Kidney epithelial cell (primary cell): ENCODE measurements around the gene KLHL3. TPM values are rescaled to one million over a fixed set of nuclear protein-coding genes. Genes with fewer than 3 reads are reported as not detected.

Experiments used
- DNase-seq: peaks from one replicate; pipeline ENCODE4 v3.0.0-alpha.2; 2010; ENCODE audit warnings: low read depth
- H3K27me3 ChIP-seq: 2 replicates; pipeline ENCODE4 v1.6.0; 2011; ENCODE audit warnings: low read length; ENCODE audit not compliant: control insufficient read depth, insufficient read depth
- H3K36me3 ChIP-seq: 2 replicates; pipeline ENCODE4 v1.5.1; 2011; ENCODE audit warnings: low read length; ENCODE audit not compliant: control insufficient read depth, insufficient read depth
- H3K4me3 ChIP-seq: 2 replicates; pipeline ENCODE4 v1.5.1; 2011; ENCODE audit warnings: low read depth, mild to moderate bottlenecking, control low read depth, low read length
- total RNA-seq: library from RNA; depleted of rRNA; stranded (reverse); fragments of >200 nt; gene quantifications from 2 replicates; pipeline ENCODE4 v1.2.3, GENCODE V29; 2015
- TF ChIP-seq, protein P1 (sequence below): IDR thresholded peaks from 2 replicates; pipeline ENCODE4 v1.5.1; 2011; ENCODE audit warnings: mild to moderate bottlenecking, moderate library complexity, low read length, control low read depth, inconsistent platforms; ENCODE audit not compliant: insufficient read depth, poor library complexity, severe bottlenecking

The KLHL3 gene
- total RNA-seq, 1 donor from 2014 or later: 2.8 TPM

GRCh38 chr5:137596941-137597340, 138.9 kb downstream of the KLHL3 start:
- DNase-seq: no peak
- peaks cover 23% of the 10 kb centered on the region for H3K27me3 ChIP-seq
- TF ChIP-seq, protein P1, sequence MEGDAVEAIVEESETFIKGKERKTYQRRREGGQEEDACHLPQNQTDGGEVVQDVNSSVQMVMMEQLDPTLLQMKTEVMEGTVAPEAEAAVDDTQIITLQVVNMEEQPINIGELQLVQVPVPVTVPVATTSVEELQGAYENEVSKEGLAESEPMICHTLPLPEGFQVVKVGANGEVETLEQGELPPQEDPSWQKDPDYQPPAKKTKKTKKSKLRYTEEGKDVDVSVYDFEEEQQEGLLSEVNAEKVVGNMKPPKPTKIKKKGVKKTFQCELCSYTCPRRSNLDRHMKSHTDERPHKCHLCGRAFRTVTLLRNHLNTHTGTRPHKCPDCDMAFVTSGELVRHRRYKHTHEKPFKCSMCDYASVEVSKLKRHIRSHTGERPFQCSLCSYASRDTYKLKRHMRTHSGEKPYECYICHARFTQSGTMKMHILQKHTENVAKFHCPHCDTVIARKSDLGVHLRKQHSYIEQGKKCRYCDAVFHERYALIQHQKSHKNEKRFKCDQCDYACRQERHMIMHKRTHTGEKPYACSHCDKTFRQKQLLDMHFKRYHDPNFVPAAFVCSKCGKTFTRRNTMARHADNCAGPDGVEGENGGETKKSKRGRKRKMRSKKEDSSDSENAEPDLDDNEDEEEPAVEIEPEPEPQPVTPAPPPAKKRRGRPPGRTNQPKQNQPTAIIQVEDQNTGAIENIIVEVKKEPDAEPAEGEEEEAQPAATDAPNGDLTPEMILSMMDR: no peak
- H3K36me3 ChIP-seq: no peaks in the 10 kb centered on the region
- H3K4me3 ChIP-seq: no peak overlapping the region

GRCh38 chr5:137595396-137596079, 140.4 kb downstream of the KLHL3 start:
- Histone ChIP-seq H3K27me3 (peaks cover 21% of the 10 kb centered on the region), H3K36me3 (no peaks in the 10 kb centered on the region), H3K4me3 (no peak overlapping the region)
- TF ChIP-seq, protein P1: no peak
- DNase-seq: no peak

DNA sequence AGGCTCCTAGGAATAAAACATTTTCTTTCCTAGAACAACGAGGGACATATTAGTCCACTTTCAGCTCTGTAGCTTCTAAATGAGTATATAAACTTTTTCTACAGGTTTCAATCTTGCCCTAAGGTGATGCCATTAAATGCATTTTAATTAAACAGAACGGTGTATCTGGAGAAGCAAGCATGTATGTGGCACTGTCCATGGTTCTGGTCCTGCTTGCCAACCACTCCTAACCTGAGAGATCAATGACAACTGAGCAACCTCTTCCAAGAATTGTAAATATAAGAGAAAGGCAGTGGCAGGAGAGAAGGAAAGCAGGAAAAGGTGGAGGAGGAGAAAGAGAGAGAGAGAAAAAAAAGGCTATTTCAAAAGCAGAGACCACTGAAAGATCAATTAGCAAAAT, 141.2 kb downstream of the KLHL3 start:
- Histone ChIP-seq H3K27me3 (peaks cover 17% of the 10 kb centered on the region), H3K4me3 (no peak overlapping the region), H3K36me3 (no peaks in the 10 kb centered on the region)
- TF ChIP-seq, protein P1: no peak
- no peak for DNase-seq

DNA sequence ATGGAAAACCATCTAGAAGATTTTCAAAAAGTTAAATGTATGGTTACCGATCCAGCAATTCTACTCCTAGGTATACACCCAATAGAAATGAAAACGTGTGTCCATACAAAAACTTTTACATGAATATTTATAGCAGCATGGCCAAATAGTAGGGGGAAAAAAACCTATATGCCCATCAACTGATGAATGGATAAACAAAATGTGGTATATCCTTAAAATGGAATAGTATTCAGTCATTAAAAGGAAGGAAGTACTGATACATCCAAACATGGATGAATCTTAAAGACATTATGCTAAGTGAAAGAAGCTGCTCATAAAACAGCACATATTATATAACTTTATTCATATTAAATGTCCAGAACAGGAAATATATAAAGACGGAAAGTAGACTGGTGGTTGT, 143.6 kb downstream of the KLHL3 start:
- H3K4me3 ChIP-seq: no peak overlapping the region
- H3K27me3 ChIP-seq: peaks cover 7% of the 10 kb centered on the region
- TF ChIP-seq, protein P1: no peak
- no peaks in the 10 kb centered on the region for H3K36me3 ChIP-seq
- no peak for DNase-seq

GRCh38 chr5:137589185-137589584, 146.7 kb downstream of the KLHL3 start:
- TF ChIP-seq, protein P1: no peak
- DNase-seq: no peak
- Histone ChIP-seq H3K36me3 (no peaks in the 10 kb centered on the region), H3K27me3 (peaks cover 3% of the 10 kb centered on the region), H3K4me3 (no peak overlapping the region)

DNA sequence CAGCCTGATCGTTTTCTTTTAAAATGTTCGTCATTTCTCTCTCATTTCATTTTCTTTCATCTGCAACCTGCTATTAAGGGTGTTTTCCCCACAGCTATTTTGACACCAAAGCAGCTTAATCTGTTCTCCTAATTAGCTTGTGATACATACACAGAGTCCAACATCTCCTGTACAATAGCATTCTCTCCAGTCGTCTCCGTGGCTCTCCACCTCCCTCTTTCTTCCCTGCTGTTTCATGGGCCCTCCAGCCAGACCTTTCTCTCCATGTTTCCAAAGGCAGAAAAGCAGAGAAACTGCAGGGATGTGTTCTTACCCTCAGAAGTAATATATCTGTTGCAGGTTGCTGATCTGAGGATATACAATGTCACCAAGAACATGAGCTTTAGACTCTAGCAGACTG, 148.0 kb downstream of the KLHL3 start:
- H3K36me3 ChIP-seq: no peaks in the 10 kb centered on the region

More for the DNA sequence above, 148.0 kb downstream of the KLHL3 start:
- DNase-seq: no peak
- Histone ChIP-seq H3K27me3 (peaks cover 5% of the 10 kb centered on the region), H3K4me3 (no peak overlapping the region)
- TF ChIP-seq, protein P1: no peak
